HEK293 (cell line): ENCODE results near the gene RUSF1.

ENCODE experiments used
- CTCF ChIA-PET: fragments of 350-600 bp; formaldehyde crosslinking; extraction: SDS; loops from one replicate; lab custom pipeline; 2021; ENCODE audit warnings: antibody characterized with exemption; lab: Yijun Ruan, JAX
- POLR2A ChIA-PET: fragments of 300-600 bp; formaldehyde crosslinking; extraction: SDS; loops from one replicate; lab custom pipeline; 2020; ENCODE audit warnings: antibody characterized with exemption, inconsistent platforms; lab: Yijun Ruan, JAX
- H3K27ac ChIP-seq: fragments of 200-500 bp; sonication (Bioruptor generic); 2 replicates; pipeline ENCODE4 v1.5.1; 2014; ENCODE audit warnings: low read depth, low read length, control low read depth, inconsistent platforms; ENCODE audit errors: extremely low read depth
- H3K36me3 ChIP-seq, 2 experiments: fragments of 200-500 bp in 1 of 2; sonication (Bioruptor generic) in 1 of 2; 1 replicate in 1 of 2; 2 replicates in 1 of 2; pipeline ENCODE4 v1.5.1; 2014 to 2017; ENCODE audit warnings: inconsistent platforms in 2 of 2, low read length in 2 of 2; ENCODE audit not compliant: control insufficient read depth in 2 of 2, insufficient read depth in 1 of 2
- H3K4me1 ChIP-seq: fragments of 200-500 bp; sonication (Bioruptor generic); 2 replicates; pipeline ENCODE4 v1.5.1; 2014; ENCODE audit warnings: mild to moderate bottlenecking, low read length, inconsistent platforms; ENCODE audit not compliant: control insufficient read depth, insufficient read depth
- H3K4me3 ChIP-seq: 2 replicates; pipeline ENCODE4 v1.5.1; 2011; ENCODE audit warnings: low read depth, mild to moderate bottlenecking, control low read depth, low read length, moderate library complexity
- H3K9me3 ChIP-seq: fragments of 200-500 bp; sonication (Bioruptor generic); 2 replicates; pipeline ENCODE4 v1.5.1; 2014; ENCODE audit warnings: low read depth, low read length, inconsistent platforms; ENCODE audit not compliant: control insufficient read depth, insufficient read depth
- KLF1 ChIP-seq: fragments of 450-650 bp; formaldehyde crosslinking; IDR thresholded peaks from 2 replicates; pipeline ENCODE4 v1.5.1; 2016; ENCODE audit warnings: missing biosample characterization, missing genetic modification characterization
- KLF16 ChIP-seq: fragments of 450-650 bp; formaldehyde crosslinking; IDR thresholded peaks from 2 replicates; pipeline ENCODE4 v1.5.1; 2017; ENCODE audit warnings: missing biosample characterization, missing genetic modification characterization
- MYNN ChIP-seq: fragments of 450-650 bp; formaldehyde crosslinking; IDR thresholded peaks from 2 replicates; pipeline ENCODE4 v1.5.1; 2016; ENCODE audit warnings: missing biosample characterization, missing genetic modification characterization, borderline replicate concordance
- SCRT2 ChIP-seq: fragments of 450-650 bp; formaldehyde crosslinking; IDR thresholded peaks from 2 replicates; pipeline ENCODE4 v1.5.1; 2016; ENCODE audit warnings: missing biosample characterization, missing genetic modification characterization
- SP2 ChIP-seq: fragments of 450-650 bp; formaldehyde crosslinking; IDR thresholded peaks from 2 replicates; pipeline ENCODE4 v1.5.1; 2016; ENCODE audit warnings: missing biosample characterization, missing genetic modification characterization
- SP3 ChIP-seq: fragments of 450-650 bp; formaldehyde crosslinking; IDR thresholded peaks from 2 replicates; pipeline ENCODE4 v1.5.1; 2016; ENCODE audit warnings: missing biosample characterization, missing genetic modification characterization
- ZBTB8A ChIP-seq: fragments of 450-650 bp; formaldehyde crosslinking; IDR thresholded peaks from 2 replicates; pipeline ENCODE4 v1.5.1; 2016; ENCODE audit warnings: missing biosample characterization, missing genetic modification characterization
- ZIC2 ChIP-seq: fragments of 450-650 bp; formaldehyde crosslinking; IDR thresholded peaks from 2 replicates; pipeline ENCODE4 v1.5.1; 2016; ENCODE audit warnings: missing biosample characterization, missing genetic modification characterization
- ZNF133 ChIP-seq: fragments of 450-650 bp; formaldehyde crosslinking; IDR thresholded peaks from 2 replicates; pipeline ENCODE4 v1.5.1; 2016; ENCODE audit warnings: missing biosample characterization, missing genetic modification characterization
- ZNF214 ChIP-seq: fragments of 450-650 bp; formaldehyde crosslinking; IDR thresholded peaks from 2 replicates; pipeline ENCODE4 v1.5.1; 2017; ENCODE audit warnings: missing biosample characterization, mild to moderate bottlenecking, missing genetic modification characterization, borderline replicate concordance
- ZNF266 ChIP-seq: fragments of 450-650 bp; formaldehyde crosslinking; IDR thresholded peaks from 2 replicates; pipeline ENCODE4 v1.5.1; 2016; ENCODE audit warnings: missing biosample characterization, missing genetic modification characterization, low read depth
- ZNF335 ChIP-seq: fragments of 450-650 bp; formaldehyde crosslinking; conservative IDR thresholded peaks from 2 replicates; pipeline ENCODE4 v1.5.1; 2016; ENCODE audit warnings: missing biosample characterization, missing genetic modification characterization
- ZNF341 ChIP-seq: fragments of 450-650 bp; formaldehyde crosslinking; IDR thresholded peaks from 2 replicates; pipeline ENCODE4; 2016; ENCODE audit warnings: low read depth, missing biosample characterization, missing genetic modification characterization
- ZNF585B ChIP-seq: fragments of 450-650 bp; formaldehyde crosslinking; IDR thresholded peaks from 2 replicates; pipeline ENCODE4 v1.5.1; 2016; ENCODE audit warnings: missing biosample characterization, missing genetic modification characterization
- ZNF670 ChIP-seq: fragments of 450-650 bp; formaldehyde crosslinking; IDR thresholded peaks from 2 replicates; pipeline ENCODE4 v1.5.1; 2016; ENCODE audit warnings: missing biosample characterization, missing genetic modification characterization, low read depth
- ZXDB ChIP-seq: fragments of 450-650 bp; formaldehyde crosslinking; IDR thresholded peaks from 2 replicates; pipeline ENCODE4 v1.5.1; 2016; ENCODE audit warnings: missing biosample characterization, missing genetic modification characterization
- TF ChIP-seq, protein P1 (sequence below): fragments of 450-650 bp; formaldehyde crosslinking; optimal IDR thresholded peaks from 2 replicates; pipeline ENCODE3; 2016; ENCODE audit warnings: missing biosample characterization, mild to moderate bottlenecking, missing genetic modification characterization
- TF ChIP-seq, protein P2 (sequence below): fragments of 450-650 bp; formaldehyde crosslinking; IDR thresholded peaks from 2 replicates; pipeline ENCODE4 v1.5.1; 2016; ENCODE audit warnings: missing biosample characterization, missing genetic modification characterization
- TF ChIP-seq, protein P3 (sequence below): fragments of 450-650 bp; formaldehyde crosslinking; IDR thresholded peaks from 2 replicates; pipeline ENCODE4 v1.5.1; 2017; ENCODE audit warnings: missing biosample characterization, missing genetic modification characterization

The RUSF1 gene

DNA sequence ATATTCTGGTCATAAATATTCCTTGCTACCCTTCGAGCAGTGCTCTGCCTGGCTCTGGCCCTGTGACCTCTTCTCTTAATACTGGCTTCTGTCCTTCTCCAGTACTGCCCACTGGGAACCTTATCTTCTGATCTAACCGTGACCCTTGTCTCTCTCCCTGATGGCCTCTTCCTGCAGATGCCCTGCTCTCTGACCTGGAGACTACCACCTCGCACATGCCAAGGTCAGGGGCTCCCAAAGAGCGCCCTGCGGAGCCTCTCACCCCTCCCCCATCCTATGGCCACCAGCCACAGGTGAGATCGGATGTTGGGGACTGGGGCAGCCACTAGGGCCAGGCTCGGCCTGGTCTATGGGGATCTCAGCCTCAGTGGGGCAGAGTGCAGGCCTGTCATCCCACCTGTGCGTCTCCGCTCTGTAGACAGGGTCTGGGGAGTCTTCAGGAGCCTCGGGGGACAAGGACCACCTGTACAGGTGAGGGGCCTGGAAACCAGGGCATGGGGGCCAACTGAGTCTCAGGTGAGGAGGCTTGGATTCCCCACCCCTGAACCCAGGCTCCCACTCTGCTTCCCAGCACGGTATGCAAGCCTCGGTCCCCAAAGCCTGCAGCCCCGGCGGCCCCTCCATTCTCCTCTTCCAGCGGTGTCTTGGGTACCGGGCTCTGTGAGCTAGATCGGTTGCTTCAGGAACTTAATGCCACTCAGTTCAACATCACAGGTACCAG is 34.8 kb downstream of the RUSF1 start:
- TF ChIP-seq ZNF133 (tag by site-specific recombination): no peak
- peak; percentile 76 for TF ChIP-seq SCRT2 (tag by site-specific recombination)
- Histone ChIP-seq H3K36me3 (peaks cover 0 to 10% of the 10 kb centered on the region in 2 experiments; a peak in 1 of 3 replicates), H3K9me3 (no peaks in the 10 kb centered on the region), H3K4me1 (no peaks in the 10 kb centered on the region), H3K27ac (no peak overlapping the region), H3K4me3 (no peak overlapping the region)
- CTCF ChIA-PET: interaction anchor here (0.6 kb wide), 1 partner anchor 13 kb away, joined by 3 read pairs; no protein-coding TSS in a partner anchor
- POLR2A ChIA-PET: interaction anchor here (0.8 kb wide), 1 partner anchor 331 kb away, joined by 3 read pairs; no protein-coding TSS in a partner anchor

- peak overlapping the region; percentile 56; the same call in 1 of the 2 replicates for H3K27ac ChIP-seq
- peak overlapping the region; percentile 47 for H3K4me3 ChIP-seq
- TF ChIP-seq ZNF214 (tag by site-specific recombination) (no peak), ZXDB (tag by site-specific recombination) (peak; percentile 13; the same call in 1 of the 2 replicates), ZNF670 (tag by site-specific recombination) (no peak), ZNF266 (no peak), SP3 (peak; percentile 52), ZNF341 (tag by site-specific recombination) (0 out of 2 replicates have a peak, but pooled peaks have one; percentile 24), KLF1 (tag by site-specific recombination) (0 out of 2 replicates have a peak, but pooled peaks have one; percentile 20), ZIC2 (tag by site-specific recombination) (no peak), KLF16 (tag by site-specific recombination) (no peak), SP2 (tag by site-specific recombination) (peak; percentile 90), ZNF335 (tag by site-specific recombination) (peak; percentile 53; the same call in 1 of the 2 replicates), ZNF585B (no peak)
- TF ChIP-seq, all 188 proteins: peak for 6
- CTCF ChIA-PET: interaction anchor here (0.6 kb wide), 1 partner anchor 12 kb away, joined by 3 read pairs; no protein-coding TSS in a partner anchor
- Histone ChIP-seq H3K36me3 (peaks cover 0 to 10% of the 10 kb centered on the region in 2 experiments; a peak in 1 of 3 replicates), H3K4me1 (no peaks in the 10 kb centered on the region), H3K9me3 (no peaks in the 10 kb centered on the region)
- POLR2A ChIA-PET: interaction anchor here (0.8 to 1.2 kb wide), 2 partner anchors 12 to 331 kb away, joined by 3 read pairs; no protein-coding TSS in a partner anchor
These were observed 35.4 kb downstream of the RUSF1 start for GRCh38 chr16:31472709-31473203.

DNA sequence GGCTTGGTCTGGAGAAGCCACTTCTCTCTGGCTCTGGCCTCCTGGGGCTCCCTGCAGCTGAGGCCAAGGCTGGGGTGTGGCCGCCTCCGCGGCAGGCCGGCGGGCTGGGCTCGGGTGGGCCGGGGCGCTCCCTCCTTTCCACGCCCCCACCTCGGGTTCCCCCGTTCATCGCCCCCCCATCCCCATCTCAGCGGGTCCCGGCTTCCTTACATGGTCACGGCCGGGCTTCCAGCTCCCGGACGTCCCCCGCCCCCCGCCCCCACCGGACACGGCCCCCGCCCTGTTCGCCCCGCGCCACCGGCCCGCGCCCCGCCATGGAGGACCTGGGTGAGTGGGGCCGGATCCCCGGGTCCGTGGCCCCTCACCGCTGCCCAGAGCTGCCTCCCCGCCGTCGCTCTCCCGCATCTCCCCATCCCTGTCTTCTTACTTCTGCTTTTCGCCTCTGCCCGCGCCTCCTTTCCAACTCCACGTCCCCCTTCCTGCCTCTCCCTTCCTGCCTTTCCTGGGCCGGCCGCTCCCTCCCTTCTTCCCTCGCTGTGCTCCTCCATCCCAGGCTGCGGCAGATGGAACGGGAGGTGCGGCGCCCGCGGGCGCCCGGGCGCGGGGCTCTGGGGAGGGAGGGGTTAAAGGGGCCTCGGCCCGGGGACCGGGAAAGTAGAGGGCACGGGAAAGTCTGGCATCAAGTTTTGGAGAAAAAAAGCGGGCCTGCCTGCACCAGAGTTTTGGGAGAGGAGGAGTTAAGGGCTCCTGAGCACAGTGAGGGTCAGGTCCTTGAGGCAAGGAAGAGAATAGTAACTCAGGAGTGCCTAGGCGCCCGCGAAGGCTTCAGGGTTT is 36.1 kb downstream of the RUSF1 start, which contains the start of gene TGFB1I1:
Gene TGFB1I1 (plus strand): TSS at position 278 of the 834 bp plus-strand sequence. CDS start 37 bp downstream, at position 315.
- peak within 1 kb of the TSS; percentile 47 for H3K4me3 ChIP-seq
- POLR2A ChIA-PET: interaction anchor here (0.7 to 1.2 kb wide), 2 partner anchors 12 to 13 kb away, joined by 3 read pairs; partner anchors contain the start of gene ARMC5
- H3K9me3 ChIP-seq: no peaks in the 10 kb centered on the region
- H3K4me1 ChIP-seq: no peaks in the 10 kb centered on the region
- peak within 1 kb of the TSS; percentile 56; the same call in 1 of the 2 replicates for H3K27ac ChIP-seq
- CTCF ChIA-PET: no interaction called here
- H3K36me3 ChIP-seq: peaks cover 0 to 13% of the 10 kb centered on the region in 2 experiments; a peak in 1 of 3 replicates
- TF ChIP-seq, protein P1, sequence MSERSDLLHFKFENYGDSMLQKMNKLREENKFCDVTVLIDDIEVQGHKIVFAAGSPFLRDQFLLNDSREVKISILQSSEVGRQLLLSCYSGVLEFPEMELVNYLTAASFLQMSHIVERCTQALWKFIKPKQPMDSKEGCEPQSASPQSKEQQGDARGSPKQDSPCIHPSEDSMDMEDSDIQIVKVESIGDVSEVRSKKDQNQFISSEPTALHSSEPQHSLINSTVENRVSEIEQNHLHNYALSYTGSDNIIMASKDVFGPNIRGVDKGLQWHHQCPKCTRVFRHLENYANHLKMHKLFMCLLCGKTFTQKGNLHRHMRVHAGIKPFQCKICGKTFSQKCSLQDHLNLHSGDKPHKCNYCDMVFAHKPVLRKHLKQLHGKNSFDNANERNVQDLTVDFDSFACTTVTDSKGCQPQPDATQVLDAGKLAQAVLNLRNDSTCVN (tag by site-specific recombination): peak; percentile 71
- TF ChIP-seq, protein P2, sequence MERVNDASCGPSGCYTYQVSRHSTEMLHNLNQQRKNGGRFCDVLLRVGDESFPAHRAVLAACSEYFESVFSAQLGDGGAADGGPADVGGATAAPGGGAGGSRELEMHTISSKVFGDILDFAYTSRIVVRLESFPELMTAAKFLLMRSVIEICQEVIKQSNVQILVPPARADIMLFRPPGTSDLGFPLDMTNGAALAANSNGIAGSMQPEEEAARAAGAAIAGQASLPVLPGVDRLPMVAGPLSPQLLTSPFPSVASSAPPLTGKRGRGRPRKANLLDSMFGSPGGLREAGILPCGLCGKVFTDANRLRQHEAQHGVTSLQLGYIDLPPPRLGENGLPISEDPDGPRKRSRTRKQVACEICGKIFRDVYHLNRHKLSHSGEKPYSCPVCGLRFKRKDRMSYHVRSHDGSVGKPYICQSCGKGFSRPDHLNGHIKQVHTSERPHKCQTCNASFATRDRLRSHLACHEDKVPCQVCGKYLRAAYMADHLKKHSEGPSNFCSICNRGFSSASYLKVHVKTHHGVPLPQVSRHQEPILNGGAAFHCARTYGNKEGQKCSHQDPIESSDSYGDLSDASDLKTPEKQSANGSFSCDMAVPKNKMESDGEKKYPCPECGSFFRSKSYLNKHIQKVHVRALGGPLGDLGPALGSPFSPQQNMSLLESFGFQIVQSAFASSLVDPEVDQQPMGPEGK (tag by site-specific recombination): peak; percentile 68
- TF ChIP-seq, protein P3, sequence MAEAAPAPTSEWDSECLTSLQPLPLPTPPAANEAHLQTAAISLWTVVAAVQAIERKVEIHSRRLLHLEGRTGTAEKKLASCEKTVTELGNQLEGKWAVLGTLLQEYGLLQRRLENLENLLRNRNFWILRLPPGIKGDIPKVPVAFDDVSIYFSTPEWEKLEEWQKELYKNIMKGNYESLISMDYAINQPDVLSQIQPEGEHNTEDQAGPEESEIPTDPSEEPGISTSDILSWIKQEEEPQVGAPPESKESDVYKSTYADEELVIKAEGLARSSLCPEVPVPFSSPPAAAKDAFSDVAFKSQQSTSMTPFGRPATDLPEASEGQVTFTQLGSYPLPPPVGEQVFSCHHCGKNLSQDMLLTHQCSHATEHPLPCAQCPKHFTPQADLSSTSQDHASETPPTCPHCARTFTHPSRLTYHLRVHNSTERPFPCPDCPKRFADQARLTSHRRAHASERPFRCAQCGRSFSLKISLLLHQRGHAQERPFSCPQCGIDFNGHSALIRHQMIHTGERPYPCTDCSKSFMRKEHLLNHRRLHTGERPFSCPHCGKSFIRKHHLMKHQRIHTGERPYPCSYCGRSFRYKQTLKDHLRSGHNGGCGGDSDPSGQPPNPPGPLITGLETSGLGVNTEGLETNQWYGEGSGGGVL (tag by site-specific recombination): peak; percentile 42; the same call in 1 of the 2 replicates
- no peak for TF ChIP-seq MYNN (tag by site-specific recombination)
- peak; percentile 94 for TF ChIP-seq ZBTB8A (tag by site-specific recombination)
